Activated CD4-positive, alpha-beta T cell treated with anti-CD3 and anti-CD28 coated beads, Interleukin-2, amount 50 U/mL, for 24 hours (primary cell): ENCODE data around the gene CTU2.

Experiments
- DNase-seq, 2 donors: peaks; one replicate each; pipeline ENCODE4 v3.0.0-alpha.2; 2020; ENCODE audit warnings: low read depth in 1 of 2, low spot score in 1 of 2

The CTU2 gene

DNA sequence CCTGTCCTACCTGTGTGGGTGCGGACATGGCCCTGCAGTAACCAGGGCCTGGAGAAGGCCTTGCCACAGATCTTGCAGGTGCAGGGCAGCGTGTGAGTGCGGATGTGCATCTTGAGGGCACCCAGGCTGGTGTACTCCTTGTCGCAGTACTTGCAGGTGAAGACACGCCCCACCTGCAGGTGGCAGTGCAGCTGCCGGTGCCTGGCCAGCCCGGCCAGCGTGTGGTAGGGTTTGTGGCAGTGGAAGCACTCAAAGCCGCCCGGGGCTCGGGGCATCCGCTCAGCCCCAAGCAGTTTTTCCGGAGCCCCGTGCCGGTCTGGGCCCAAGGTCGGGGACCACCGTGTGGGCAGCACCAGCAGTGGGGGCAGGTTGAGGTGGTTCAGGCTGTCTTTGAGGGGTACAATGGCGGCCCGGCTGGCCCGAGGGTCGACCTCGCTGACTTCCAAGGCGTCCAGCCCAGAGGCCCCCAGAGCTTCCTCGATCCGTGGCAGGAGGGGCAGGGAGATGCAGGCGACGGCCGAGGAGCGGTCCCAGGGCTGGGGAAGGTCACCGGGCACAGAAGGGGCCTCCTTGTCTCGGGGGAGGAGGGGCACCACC lies 25.1 kb upstream of the CTU2 start:
- DNase-seq = no peak

- peak in 1 of 2 donors; percentile 68 for DNase-seq
These were observed 24.4 kb upstream of the CTU2 start for GRCh38 chr16:88681709-88682451.

DNA sequence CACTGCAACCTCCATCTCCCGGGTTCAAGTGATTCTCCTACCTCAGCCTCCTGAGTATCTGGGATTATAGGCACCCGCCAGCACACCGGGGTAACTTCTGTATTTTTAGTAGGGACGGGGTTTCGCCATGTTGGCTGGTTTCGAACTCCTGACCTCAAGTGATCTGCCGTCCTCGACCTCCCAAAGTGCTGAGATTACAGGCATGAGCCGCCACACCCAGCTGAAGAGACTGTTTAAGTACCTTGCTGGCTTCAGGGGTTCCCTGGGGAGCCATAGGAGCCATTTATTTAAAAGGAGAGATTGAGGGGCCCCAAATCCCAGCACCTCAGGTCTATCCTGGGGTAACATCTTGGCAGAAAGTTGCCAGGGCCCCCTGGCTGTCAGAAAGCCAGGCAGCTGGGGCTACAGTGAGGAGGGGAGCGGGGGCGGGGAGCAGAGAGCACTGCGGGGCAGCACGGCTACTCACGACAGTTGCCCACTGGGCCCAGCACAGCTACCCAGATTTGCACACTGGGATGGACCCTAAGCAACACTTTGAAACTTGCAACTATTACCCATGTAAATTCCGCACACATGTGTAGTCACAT lies 21.6 kb upstream of the CTU2 start:
- no peak for DNase-seq

DNA sequence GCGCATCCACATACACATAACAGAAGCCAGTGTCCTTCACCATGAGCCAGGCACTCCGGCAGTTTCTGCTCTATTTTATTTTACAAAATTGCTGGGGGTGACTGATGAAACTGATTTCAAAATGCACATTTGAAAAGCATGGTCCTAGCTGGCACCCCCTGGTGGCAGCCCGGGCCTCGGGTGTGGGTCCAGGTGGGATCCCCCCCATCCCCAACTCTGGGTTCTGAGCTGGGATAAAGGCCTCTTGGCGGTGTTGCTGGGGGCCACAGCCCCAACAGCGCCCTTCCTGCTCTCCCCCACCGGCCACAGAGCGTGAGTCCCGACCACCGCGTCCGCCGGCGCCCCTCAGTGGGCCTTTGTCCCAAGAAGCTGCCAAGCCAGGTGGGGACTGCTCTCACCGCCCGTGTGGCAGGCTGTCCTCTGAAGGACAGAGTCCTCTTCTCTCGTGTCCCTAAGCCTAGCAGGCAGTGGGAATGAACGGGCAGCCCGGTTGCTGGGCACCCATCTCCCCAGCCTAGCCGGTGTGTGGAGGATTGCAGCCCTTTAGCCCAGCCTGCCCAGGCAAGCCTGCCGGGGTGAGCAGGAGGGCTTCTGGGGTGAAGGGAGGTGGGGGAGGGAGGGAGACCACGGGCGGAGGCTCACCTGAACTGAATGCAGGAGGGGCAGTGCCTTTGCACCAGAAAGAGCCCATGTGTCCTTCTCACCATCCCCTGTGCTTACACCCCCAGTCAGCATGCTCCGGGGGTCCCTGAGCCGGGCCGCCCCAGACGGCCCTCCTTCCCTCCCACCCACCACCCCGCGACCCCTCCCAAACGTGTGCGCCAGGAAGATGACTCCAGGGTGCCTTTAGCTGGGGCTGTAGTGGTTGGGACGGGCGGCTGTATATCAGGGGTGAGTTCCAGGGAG lies 20.9 kb upstream of the CTU2 start:
- DNase-seq = no peak

- DNase-seq = no peak
These were observed 20.3 kb upstream of the CTU2 start for GRCh38 chr16:88686062-88686438.

- peak in 1 of 2 donors; percentile 66 for DNase-seq
These were observed 19.7 kb upstream of the CTU2 start, which contains the start of gene SNAI3 for GRCh38 chr16:88686439-88687253. TSS of gene SNAI3 (minus strand) at chr16:88686507. CDS start at chr16:88686406, 101 bp downstream.

DNA sequence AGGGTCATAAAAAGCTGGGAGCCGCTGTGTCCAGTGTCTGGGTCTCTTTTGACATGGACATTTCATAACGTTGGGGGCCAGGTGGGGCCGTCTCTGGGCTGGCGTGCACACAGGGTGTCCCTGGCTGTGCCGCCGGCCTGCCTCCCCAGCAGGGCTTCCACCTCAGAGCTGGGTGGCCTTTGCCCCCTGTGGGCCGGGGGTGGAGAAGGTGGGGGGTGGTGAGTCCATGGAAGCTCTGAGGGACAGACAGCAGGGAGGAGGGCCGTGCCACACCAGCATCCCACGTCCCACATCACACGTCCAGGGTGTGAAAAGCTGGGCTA lies 19.1 kb upstream of the CTU2 start:
- DNase-seq = no peak

GRCh38 chr16:88687676-88688012 lies 18.7 kb upstream of the CTU2 start:
- no peak for DNase-seq

- no peak for DNase-seq
These were observed 18.1 kb upstream of the CTU2 start for GRCh38 chr16:88688013-88688778.

- DNase-seq = no peak
These were observed 15.8 kb upstream of the CTU2 start for GRCh38 chr16:88690341-88691128.

GRCh38 chr16:88691129-88691813 lies 15.0 kb upstream of the CTU2 start:
- DNase-seq = no peak

GRCh38 chr16:88691924-88692560 lies 14.3 kb upstream of the CTU2 start:
- DNase-seq = no peak

DNA sequence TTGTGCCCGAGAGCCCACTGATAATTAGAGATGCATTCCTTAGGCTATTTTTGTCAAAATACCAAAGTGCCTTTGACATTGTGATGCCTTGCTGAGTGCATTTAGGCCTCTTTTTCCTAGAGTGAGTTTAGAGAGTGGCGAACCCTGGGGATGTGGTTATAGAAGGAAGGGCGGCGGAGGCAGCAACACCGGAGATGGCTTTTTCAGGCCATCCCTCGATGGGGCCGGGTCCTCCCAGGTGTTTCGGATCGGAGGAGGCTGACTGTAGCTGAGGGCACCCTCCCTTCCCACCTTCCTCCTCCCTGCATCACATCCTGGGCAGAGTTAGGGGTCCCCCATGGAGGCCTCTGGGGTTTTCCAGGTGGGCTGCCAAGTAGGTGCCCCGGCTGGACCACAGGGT lies 13.4 kb upstream of the CTU2 start:
- no peak for DNase-seq

GRCh38 chr16:88693420-88694177 lies 12.7 kb upstream of the CTU2 start:
- DNase-seq = no peak

GRCh38 chr16:88694221-88695087 lies 11.8 kb upstream of the CTU2 start:
- DNase-seq = no peak

GRCh38 chr16:88695218-88695617 lies 11.1 kb upstream of the CTU2 start:
- DNase-seq = no peak

- DNase-seq = no peak
These were observed 10.6 kb upstream of the CTU2 start for GRCh38 chr16:88695753-88696152.
